Lower leg skin (tissue), 3 donors: Measurements from ENCODE around the gene PLCH1.

ENCODE experiments used
- POLR2A ChIP-seq, 2 donors: fragments of 450-650 bp; IDR thresholded peaks; one replicate each; pipeline ENCODE4 v1.6.1; 2016 to 2017; ENCODE audit warnings: antibody characterized with exemption in 2 of 2, mild to moderate bottlenecking in 1 of 2, moderate library complexity in 1 of 2
- TF ChIP-seq, protein P1 (sequence below), 3 donors: fragments of 450-650 bp; IDR thresholded peaks; one replicate each; pipeline ENCODE4 v1.5.1; 2016; ENCODE audit warnings: antibody characterized with exemption in 3 of 3, mild to moderate bottlenecking in 3 of 3, moderate library complexity in 2 of 3

DNA sequence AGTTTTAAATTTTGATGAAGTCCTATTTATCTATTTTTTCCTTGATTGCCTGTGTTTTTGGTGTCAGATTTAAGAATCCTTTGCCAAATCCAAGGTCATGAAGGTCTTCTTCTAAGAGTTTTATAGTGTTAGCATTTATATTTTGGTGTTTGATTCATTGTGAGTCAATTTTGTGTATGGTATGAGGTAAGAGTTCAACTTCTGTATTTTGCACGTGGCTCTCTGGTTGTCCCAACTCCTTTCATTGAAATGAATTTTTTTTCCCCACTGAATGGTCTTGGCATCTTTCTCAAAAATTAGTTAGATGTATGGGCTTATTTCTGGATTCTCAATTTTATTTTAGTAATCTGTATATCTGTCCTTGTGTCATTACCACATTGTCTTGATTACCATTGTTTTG is 394.3 kb downstream of the PLCH1 start:
- TF ChIP-seq, protein P1, sequence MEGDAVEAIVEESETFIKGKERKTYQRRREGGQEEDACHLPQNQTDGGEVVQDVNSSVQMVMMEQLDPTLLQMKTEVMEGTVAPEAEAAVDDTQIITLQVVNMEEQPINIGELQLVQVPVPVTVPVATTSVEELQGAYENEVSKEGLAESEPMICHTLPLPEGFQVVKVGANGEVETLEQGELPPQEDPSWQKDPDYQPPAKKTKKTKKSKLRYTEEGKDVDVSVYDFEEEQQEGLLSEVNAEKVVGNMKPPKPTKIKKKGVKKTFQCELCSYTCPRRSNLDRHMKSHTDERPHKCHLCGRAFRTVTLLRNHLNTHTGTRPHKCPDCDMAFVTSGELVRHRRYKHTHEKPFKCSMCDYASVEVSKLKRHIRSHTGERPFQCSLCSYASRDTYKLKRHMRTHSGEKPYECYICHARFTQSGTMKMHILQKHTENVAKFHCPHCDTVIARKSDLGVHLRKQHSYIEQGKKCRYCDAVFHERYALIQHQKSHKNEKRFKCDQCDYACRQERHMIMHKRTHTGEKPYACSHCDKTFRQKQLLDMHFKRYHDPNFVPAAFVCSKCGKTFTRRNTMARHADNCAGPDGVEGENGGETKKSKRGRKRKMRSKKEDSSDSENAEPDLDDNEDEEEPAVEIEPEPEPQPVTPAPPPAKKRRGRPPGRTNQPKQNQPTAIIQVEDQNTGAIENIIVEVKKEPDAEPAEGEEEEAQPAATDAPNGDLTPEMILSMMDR (IDR thresholded peaks at IDR 0.05), result no peak
- TF ChIP-seq POLR2A (IDR thresholded peaks at IDR 0.05), result no peak
